ENCODE measurements around the gene ARL5C.

GRCh38 chr17:39150795-39151149 lies 15.2 kb downstream of the ARL5C start:
- no peak for TF ChIP-seq EZH2 (IDR thresholded peaks at IDR 0.05; ENCODE audit: borderline replicate concordance, insufficient read depth, low read length, poor library complexity, severe bottlenecking)
- no peak for TF ChIP-seq POLR2AphosphoS5 (IDR thresholded peaks at IDR 0.05)
- no peak for TF ChIP-seq CTCF (IDR thresholded peaks at IDR 0.05; ENCODE audit: poor library complexity, severe bottlenecking)
- TF ChIP-seq REST (IDR thresholded peaks at IDR 0.05; ENCODE audit: borderline replicate concordance) = no peak
- TF ChIP-seq EP300 (conservative IDR thresholded peaks at IDR 0.05; ENCODE audit: poor library complexity, severe bottlenecking) = no peak
- TF ChIP-seq TAF1 (IDR thresholded peaks at IDR 0.05; ENCODE audit: low read depth) = no peak
- TF ChIP-seq SMC3 (conservative IDR thresholded peaks at IDR 0.05; ENCODE audit: poor library complexity) = no peak
